HG03565 (cell line): ENCODE data around the gene CPSF3.
"Not testable (repeated sequence)": the region's sequence is repeated elsewhere in the genome, so short reads cannot be mapped to it uniquely, and the experiment has no call there.

Experiments used
- ATAC-seq: cut with Tn5 transposase; IDR thresholded peaks from one replicate; pipeline ENCODE4 v1.9.1; 2021; ENCODE audit warnings: mild to moderate bottlenecking, moderate library complexity; ENCODE audit not compliant: unreplicated experiment

The CPSF3 gene

DNA sequence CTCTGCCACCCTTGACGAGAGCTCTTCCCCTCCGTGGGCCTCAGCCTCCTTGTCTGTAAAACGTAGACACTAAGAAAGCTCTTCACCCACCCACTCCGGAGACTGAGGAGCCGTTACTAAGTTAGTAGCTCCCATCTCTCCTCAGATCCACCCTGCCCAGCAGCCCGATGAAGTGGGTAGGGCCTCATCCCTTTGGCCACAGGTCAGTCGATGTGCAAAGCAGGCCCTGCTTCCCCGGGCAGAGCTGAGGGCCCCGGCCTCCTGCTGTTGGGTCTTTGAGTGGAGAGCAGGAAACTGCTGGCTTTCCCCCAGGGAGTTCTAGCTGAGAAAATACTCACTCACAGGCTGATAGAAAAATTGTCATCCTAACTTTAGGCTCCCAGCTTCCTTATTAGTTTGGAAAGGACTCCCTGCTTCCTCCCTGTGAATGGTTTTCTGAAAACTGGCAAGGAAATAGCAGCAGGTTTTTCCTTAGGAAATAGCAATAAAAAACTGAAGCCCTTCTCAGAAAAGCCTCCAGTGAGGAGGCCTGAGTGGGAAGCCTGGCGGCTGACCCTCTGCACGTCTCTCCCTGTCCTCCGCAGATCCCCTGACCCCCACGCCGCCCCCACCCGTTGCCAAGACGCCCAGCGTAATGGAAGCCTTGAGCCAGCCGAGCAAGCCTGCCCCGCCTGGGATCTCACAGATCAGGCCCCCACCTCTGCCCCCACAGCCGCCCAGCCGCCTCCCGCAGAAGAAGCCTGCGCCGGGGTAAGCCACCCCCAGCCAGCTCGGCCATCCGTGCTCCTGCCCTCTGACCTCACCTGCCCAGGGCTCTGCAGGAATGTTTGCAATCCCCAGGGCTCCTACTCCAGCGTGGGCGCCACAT lies 30.3 kb upstream of the CPSF3 start:
- no peak for ATAC-seq

DNA sequence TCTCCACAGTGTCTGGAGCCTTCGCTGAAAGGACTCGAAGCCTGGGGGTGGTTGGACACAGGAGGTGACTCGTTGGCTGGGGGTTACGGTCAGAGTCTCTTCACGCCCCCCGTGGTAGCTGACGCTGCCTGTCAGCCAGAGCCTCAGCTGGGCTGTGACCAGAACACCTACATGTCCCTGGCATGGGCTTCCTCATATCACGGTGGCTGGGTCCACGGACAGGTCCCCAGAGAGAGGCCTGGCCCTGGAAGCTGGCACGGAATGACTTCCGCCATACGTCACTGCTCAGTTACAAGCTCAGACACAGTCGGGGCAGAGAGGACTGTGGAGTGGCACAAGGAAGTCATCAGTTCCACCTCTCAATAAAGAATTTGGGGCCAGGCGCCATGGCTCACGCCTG lies 28.6 kb upstream of the CPSF3 start:
- ATAC-seq: no peak

DNA sequence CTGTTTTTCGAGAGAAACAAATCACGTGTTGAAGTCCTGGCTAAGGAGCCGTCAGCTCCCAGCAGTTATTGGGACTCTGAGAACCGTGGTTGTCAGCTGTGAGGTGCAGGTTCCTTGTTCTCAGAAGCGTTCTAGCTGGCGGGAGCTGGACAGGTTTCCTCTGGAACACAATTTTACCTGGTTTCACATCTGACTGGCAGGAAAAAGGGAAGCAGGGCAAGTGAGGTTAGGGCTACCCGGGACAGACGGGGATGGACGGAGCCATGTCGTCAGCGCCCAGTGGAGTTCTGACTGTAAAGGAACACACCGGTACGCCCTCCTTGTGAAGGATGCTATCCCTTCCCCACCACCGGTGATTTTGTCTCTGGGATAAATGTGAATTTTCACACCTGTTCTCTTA lies 26.3 kb upstream of the CPSF3 start:
- no peak for ATAC-seq

DNA sequence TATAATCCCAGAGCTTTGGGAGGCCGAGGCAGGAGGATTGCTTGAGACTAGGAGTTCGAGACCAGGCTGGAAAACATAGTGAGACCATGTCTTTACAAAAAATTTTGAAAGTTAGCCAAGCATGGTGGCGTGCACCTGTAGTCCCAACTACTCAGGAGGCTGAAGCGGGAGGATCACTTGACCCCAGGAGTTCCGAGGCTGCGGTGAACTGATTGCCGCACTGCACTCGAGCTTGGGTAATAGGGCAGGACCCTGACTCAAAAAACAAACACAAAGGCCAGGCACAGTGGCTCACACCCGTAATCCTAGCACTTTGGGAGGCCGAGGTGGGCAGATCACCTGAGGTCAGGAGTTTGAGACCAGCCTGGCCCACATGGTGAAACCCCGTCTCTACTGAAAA lies 25.2 kb upstream of the CPSF3 start:
- ATAC-seq: not testable (repeated sequence)

DNA sequence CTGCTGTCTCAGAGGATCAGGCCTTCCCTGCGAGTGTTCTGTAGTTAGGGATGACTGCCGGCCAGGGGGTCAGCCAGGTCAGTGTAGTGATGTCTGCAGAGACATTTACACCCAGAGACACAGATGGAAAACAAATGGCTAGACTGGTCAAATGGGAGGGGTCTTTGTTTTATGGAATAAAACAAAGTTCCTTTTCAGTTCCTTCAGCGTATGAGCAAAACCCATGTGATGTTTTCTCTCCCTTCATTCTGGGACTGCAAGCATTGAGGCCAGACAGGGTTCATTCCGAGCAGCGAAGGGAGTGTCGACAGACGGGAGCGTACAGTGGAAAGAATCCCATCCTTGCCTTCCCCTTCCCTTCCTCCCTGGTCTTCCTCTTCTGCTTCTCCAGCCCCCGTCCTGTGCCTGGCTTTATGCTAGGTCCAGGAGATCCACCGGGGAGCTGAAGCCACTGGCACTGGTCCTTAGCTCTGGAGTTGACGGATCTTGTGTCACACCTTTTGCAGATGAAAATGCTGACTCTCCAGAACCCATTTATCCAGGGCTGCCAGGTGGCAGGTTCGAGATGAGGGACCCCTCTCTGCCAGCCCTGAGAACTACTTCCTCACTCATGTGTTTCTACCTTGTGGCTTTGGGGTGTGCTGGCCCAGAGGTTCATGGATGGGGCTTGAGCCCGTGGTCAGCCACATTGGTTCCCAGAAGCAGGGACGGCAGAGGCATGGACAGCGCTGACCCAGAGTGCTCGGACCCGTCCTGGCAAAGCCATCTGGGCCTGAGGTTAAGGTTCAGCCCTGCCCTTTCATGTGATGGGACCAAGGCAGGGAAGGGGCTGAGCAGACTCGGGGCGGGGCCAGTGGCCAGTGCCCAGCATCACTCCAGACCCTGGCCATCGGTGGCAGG lies 24.3 kb upstream of the CPSF3 start:
- no peak for ATAC-seq

DNA sequence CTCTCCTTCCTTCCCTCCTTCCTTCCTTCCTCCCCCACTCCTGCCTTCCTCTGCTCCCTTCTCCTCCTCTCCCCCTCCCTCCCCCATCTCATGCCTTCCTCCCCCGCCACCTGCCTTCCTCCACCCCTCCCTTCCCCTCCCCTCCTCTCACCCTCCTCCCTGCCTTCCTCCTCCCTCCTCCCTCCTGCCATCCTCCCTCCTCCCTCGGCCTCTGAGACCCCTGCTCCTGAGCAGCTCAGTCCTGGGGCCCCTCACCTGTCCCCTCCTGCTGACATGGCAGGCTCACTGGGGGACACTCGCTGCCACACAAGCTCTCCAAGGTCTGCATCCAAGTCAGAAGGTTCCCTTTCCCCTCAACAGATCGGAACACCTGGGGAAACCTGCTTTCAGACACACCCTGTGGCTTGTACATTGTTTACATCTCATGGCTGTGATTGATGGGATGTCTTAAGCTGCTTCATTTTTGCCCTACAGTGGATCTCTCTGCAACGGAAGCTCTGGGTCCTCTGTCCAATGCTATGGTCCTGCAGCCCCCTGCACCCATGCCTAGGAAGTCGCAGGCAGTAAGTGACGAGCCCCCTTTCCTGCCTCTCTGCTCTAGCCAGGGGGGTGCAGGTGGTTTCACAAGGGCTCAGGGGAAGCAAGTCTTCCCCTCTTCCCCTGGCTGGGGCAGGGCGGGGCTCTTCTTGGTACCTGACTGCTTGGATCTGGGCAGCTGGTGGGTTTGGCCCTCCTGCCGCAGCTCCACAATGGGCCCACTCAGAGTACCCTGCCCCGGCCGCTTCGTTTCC lies 23.0 kb upstream of the CPSF3 start:
- no peak for ATAC-seq

DNA sequence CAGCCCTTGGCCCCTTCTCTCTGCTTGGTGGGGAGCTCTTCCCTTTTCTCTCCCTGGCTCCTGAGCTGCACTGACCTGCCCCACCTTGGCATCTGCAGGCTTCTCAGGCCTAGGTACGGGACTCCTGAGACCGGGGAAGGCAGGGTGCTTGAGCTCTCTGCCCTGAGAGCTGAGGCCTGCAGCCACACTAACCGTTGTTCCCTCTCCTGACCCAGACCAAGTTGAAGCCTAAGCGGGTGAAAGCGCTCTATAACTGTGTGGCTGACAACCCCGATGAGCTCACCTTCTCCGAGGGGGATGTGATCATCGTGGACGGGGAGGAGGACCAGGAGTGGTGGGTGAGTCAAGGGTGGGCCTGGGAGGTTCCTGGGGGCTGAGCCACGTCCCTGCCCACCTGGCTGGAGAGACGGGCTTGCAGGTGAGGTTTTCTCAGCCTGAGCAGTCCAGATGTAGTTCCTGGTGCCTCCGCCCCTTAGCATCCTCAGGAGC lies 22.4 kb upstream of the CPSF3 start:
- ATAC-seq: no peak

DNA sequence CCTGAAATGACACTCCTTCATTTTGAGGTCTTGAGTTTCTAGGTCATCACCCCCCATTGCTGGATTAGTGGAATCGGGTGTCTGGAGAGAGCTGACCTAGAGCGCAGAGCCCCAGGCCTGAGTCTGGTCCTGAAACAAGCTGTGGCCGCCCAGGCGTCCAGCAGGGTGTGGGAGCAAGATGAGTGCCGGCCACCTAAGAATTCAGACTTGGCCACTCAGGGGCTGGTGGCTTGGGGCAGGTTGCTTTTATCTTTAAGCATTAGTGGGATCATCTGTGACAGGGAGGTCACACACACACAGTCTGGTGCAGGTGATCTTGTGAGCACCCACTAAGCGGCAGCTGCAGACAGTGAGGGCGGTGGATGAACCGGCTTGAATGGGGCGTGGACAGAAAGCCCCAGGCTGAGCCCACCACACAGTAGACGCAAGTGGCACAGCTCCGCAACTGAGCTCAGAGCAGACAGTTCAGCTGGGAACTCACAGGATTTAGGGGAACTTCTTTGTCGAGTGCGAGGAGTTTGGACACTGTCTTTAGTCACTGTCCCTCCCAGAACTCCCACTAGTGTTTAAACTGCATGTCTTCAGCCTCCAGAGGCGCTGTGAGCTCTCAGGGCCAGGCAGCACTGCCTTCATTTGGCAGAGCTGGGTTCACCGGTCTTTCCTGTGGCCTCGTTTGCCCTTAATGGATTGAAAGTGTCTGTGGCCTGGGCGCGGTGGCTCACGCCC lies 21.6 kb upstream of the CPSF3 start:
- ATAC-seq: no peak

DNA sequence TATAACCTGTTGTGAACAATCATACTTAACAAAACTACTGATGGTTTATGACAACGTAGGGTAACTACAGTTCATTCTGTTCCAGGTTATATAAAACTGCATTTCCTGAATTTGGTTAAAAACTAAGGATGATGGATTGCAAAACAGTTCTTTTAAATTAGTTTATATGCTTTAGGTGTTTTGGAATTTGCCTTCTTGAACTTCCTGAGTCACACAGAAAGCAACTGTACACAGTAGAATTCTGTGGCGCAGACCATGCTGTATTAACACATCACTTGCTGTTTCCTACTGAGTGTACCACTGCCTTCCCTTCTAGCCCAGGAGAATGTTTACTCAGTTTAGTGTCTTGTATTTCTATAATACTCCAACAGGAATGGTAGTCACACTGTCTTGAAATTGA lies 19.5 kb upstream of the CPSF3 start:
- no peak for ATAC-seq

DNA sequence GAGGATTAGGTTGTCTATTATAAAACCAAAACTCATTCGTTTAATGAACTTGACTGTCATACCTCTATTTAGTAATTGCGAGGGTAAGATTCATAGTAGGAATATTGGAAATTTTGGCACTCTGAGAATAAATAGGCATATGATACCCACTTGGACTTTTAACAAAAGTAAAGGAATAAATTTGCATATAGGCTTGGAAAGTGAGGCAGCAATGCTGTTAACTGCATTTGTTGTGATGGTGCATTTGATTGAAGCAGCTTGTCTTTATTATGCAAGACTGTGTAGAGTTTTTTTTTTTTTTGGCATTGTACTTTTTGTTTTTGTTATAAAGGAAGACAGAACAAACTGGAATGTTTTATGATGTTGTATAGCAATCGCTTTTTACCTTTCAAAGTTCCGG lies 19.0 kb upstream of the CPSF3 start:
- ATAC-seq: no peak

DNA sequence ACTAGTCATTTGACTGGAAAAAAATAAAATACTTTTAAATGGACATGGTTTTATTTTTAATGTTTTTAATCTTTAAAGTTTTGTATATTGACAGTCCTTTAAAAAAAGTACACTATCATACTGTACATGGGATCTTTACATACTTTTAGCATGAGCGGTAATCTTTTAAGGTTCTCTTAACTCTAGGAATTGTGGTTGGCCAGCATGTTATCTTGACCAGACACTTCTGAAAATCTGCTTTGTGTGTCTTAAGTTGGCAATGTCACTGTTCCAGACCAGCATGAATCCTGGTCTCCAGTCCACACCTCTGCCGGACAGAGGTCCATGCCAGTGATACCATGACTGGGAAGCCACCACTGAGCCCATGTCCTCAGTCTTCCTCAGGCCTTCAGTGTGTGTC lies 17.8 kb upstream of the CPSF3 start:
- ATAC-seq: no peak

DNA sequence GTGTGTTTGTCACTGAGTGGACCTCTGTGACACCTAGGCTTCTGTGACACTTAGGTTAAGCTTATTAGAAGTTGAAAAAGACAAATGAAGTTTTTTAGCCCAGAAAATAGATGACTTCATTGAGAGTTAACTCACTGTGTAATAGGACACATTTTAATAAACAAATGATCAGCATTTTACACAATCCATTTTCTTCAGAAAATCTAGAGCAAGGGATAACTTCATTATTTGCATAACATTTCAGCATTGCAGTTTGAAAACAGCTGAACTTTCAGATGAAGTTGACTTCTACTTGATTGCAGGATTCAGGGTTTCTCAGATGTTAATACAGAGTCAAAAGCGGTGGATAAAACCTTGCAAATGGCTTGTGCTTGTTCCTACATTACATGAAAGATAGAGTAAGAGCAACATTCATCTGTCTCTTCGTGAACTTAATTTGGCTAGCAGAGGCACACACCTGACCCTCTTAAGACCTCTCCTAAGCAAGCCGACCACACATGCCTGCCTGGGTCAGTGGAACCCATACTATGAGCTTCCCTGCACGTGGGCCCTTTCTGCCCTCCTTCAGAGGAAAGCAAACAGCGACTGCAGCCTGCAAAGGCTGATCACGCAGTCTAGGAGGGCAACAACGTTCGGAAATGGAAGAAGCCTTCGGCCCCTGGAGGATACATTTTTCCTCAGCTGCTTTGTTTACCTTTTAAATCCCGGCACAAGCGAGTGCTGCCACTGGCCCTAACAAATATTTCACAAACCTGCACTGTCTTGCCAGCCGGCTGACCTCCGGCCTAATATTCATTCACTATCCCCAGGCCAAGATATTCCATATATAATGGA lies 16.7 kb upstream of the CPSF3 start:
- no peak for ATAC-seq

DNA sequence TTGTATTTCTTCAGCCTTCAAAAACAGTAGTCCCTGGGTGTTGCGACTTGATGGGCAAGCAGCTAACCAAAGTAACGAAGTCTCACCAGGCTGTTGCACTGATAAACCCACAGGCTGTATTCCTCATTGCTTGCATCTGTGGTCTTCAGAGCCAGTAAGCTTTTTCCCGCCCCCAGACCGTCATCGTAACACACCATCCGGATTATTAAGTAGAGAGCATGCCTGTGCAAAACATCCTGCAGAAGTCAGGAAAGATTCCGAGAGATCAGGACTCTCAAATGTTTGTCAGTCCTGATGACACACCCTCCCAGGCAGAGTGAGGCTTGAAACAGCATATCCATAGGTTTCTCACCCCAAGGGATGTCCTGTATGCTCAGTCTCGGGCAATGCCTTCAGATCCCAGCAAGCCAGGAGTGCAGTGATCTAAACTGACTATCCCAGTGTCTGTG lies 16.1 kb upstream of the CPSF3 start:
- ATAC-seq: no peak

DNA sequence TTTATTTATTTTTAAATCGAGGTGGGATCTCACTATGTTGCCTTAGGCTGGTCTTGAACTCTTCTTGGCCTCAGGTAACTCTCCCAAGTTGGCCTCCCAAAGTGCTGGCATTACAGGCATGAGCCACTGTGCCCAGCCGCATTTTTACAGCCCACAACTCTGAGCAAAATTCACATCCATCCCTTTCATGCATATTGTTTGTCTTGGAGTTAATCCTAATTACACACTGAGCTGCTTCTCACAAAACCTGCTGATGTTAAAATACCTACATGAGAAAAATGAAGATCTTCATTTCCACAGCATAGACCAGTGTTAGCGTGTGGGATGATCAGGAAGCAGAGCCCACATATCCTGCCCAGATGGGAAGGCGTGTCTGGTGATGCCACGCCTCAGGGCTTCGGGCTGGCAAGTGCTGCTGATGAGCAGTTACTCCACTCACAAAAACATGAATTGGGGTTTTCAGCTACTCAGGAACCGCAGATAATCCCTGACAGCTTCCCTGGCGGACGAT lies 14.8 kb upstream of the CPSF3 start:
- ATAC-seq: no peak

DNA sequence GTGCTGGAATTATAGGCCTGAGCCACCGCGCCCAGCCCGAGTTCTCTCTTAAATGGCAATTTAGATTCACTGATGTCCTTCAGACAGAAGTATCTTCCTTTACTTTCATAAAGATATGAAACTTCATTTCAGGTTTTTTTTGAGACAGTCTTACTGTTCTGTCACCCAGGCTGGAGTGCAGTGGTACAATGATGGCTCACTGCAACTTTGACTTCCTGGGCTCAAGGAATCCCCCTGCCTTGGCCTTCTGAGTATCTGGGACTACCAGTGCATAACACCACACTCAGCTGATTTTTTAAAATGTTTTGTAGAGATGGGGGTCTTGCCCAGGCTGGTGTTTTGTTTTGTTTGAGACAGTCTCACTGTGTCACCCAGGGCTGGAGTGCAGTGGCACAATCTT lies 13.3 kb upstream of the CPSF3 start:
- no peak for ATAC-seq

DNA sequence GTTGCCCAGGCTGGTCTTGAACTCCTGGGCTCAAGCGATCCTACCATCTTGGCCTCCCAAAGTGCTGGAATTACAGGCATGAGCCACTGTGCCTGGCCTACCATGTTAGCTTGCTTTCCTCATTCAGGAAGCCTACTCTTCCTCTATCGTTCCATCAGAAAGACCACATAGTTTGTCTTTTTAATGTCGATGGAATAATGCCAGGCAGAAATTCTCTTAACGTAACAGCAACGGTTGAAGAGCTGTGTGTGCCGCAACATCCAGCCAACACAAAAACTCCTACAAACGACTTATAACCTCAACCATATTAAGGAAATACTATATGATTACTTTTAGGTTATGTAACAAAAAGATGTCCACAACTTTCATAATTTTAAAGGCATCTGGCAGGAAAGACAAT lies 10.7 kb upstream of the CPSF3 start:
- ATAC-seq: no peak

DNA sequence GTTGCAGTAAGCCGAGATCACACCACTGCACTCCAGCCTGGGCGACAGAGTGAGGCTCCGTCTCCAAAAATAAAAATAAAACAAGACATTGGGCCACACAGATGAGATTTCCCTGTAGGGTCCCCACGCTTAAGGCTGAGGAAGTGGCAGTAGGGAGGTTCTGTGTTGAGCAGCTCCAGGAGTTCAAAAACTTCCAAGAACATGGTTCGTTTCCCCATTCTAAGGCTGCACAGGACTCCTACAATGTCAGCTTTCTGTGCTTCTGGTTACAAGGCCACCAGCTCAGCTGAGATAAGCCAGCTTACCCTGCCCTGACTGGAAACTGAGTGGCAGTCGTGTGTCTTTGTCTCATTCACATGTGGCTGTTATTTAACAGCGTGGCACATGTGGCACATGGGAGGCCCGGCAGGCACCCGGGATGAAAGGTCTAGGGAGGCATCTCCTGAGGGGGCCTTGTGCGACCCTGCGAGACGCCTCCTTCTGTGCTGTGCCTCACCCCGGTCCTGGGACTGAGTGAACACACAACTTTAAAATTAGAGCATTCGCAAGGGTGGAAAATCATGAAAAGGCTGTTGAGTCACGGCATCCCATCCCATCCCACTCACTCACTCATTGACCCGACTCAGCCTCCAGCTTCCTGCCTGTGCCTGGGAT lies 7.8 kb upstream of the CPSF3 start:
- no peak for ATAC-seq

DNA sequence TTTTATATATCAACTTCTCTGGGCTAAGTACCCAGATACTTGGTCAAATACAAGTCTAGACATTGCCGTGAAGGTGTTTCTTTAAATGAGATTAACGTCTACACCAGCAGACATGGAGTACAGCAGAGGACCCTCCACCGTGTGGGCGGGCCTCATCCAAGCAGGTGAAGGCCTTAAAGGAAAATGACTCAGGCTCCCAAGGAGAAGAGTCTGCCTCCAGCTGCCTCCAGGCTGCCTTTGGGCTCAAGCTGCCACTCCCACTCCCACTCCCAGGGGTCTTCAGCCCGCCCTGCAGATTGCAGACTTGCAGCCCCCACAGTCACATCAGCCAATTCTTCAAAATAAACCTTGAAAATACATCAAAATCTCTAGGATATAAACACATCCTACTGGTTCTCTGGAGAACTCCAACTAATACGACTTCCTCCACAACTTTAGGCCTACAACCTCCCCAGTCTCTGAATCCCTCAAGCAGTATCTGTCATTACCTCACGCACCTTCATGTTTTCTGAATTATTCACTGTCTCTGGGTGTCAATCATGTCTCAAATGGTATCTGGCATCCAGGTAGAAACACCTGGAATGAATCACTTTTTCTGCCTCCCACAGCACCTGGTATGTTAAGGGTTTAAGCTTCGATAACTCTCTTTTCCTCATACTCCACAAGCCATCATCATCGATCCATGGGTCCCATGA lies 7.0 kb upstream of the CPSF3 start:
- ATAC-seq: no peak
